ENCODE data around the gene SHROOM1. TPM values are rescaled to one million over a fixed set of nuclear protein-coding genes. Genes with fewer than 3 reads are reported as not detected.

Gene SHROOM1
- total and polyA plus RNA-seq, 2 donors (not counting 3 experiments of a cell fraction or from before 2014, with no cell fraction given) = 12.8 to 20.9 TPM

DNA sequence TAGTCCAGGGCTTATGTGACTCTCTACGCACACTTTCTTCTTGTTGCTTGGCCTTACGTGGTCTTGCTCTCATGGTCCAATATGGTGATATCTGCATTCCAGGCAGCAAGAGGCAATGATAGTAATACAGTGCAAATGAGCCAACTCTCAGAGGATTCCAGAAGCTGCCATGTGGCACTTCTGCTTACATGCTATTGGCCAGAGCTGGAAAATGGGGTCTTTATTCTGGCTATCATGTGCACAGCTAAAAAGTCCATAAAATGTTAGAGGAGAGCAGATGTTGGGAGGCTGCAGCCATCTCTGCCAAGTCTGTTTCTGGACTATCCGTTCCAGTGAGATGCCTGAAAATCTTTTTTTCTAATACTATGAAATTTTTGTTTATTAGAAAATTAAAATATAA is 50.5 kb downstream of the SHROOM1 start:
- intact Hi-C loops (cut with micrococcal nuclease) = no loop called here
- H4K20me1 ChIP-seq (replicated peaks; ENCODE audit: control insufficient read depth, extremely low read depth, insufficient read depth, low read length) = no peaks in the 10 kb centered on the region
- ChIA-PET CTCF (no interaction called here), POLR2A (no interaction called here)
- H2AFZ ChIP-seq (ENCODE audit: low read depth, low read length) = no peak overlapping the region
- H3K4me1 ChIP-seq (ENCODE audit: control insufficient read depth, extremely low read depth, insufficient read depth, low read length) = peaks cover 28% of the 10 kb centered on the region
- H3K9me3 ChIP-seq (replicated peaks; ENCODE audit: control insufficient read depth, insufficient read depth, low read length) = no peaks in the 10 kb centered on the region
- dilution Hi-C loops (cut with MboI; ENCODE audit: extremely low pct_ligation_motif_present, low sequenced_read_pairs) = no loop called here
- H3K79me2 ChIP-seq (ENCODE audit: control insufficient read depth, insufficient read depth, low read length) = peaks cover 13% of the 10 kb centered on the region
- no peak overlapping the region for H3K4me3 ChIP-seq (replicated peaks in 1 of 3; ENCODE audit: insufficient read depth in 1 of 3, low read depth in 1 of 3, low read length in 3 of 3)
- BruUV-seq (replicated peaks) = no TSS peak
- H3K36me3 ChIP-seq (ENCODE audit: control insufficient read depth in 2 of 2, extremely low read depth in 1 of 2, insufficient read depth in 2 of 2, low read length in 2 of 2) = no peaks in the 10 kb centered on the region
- H3K9me1 ChIP-seq (replicated peaks; ENCODE audit: control insufficient read depth, extremely low read depth, insufficient read depth, low read length) = no peaks in the 10 kb centered on the region
- no peak overlapping the region for H3K27ac ChIP-seq (ENCODE audit: insufficient read depth, low read depth, low read length)
- TF ChIP-seq POLR2A (IDR thresholded peaks at IDR 0.05; ENCODE audit: low read depth, low read length) (no peak), MYC (IDR thresholded peaks at IDR 0.05; ENCODE audit: low read depth, low read length) (no peak), GATA2 (IDR thresholded peaks at IDR 0.05; ENCODE audit: insufficient read depth, insufficient read length, low read depth, low read length) (no peak), JUN (IDR thresholded peaks at IDR 0.05; ENCODE audit: borderline replicate concordance, insufficient read depth, insufficient read length, low read depth) (no peak)
- TF ChIP-seq, protein P1, sequence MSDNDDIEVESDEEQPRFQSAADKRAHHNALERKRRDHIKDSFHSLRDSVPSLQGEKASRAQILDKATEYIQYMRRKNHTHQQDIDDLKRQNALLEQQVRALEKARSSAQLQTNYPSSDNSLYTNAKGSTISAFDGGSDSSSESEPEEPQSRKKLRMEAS (IDR thresholded peaks at IDR 0.05; ENCODE audit: insufficient read depth, insufficient read length) = no peak
- H3K4me2 ChIP-seq (ENCODE audit: insufficient read depth, low read length) = no peak overlapping the region
- H3K27me3 ChIP-seq (ENCODE audit: control insufficient read depth in 2 of 2, insufficient read depth in 2 of 2, low read length in 2 of 2) = no peaks in the 10 kb centered on the region
- H3K9ac ChIP-seq (replicated peaks; ENCODE audit: extremely low read depth, insufficient read depth, low read length) = no peak overlapping the region
- no peak for FAIRE-seq
- DNase-seq (ENCODE audit: low read depth, low spot score) = no peak

DNA sequence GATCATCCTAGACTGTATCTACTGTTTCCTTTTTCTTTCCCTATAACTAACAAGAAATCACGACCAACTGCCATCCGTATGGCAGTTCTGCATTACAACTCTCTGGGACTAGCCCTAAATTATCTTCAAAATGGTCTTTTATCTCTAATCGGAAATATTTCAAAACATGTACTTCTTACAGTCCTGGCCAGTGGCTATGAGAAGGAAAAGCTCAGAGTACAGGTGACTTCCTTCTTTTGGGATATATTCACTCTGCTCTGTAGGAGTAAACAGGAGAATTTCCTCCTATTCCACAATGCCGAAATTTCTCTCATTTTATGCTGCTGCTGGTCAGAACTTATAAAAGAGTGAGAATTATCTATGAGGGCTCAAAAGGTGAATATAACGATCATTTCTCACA is 51.6 kb downstream of the SHROOM1 start:
- H4K20me1 ChIP-seq (replicated peaks; ENCODE audit: control insufficient read depth, extremely low read depth, insufficient read depth, low read length) = no peaks in the 10 kb centered on the region
- BruUV-seq (replicated peaks) = no TSS peak
- TF ChIP-seq GATA2 (IDR thresholded peaks at IDR 0.05; ENCODE audit: insufficient read depth, insufficient read length, low read depth, low read length) = no peak
- TF ChIP-seq POLR2A (IDR thresholded peaks at IDR 0.05; ENCODE audit: low read depth, low read length) = no peak
- TF ChIP-seq FOS (IDR thresholded peaks at IDR 0.05; ENCODE audit: borderline replicate concordance, insufficient read depth, low read length) = no peak
- TF ChIP-seq, protein P2, sequence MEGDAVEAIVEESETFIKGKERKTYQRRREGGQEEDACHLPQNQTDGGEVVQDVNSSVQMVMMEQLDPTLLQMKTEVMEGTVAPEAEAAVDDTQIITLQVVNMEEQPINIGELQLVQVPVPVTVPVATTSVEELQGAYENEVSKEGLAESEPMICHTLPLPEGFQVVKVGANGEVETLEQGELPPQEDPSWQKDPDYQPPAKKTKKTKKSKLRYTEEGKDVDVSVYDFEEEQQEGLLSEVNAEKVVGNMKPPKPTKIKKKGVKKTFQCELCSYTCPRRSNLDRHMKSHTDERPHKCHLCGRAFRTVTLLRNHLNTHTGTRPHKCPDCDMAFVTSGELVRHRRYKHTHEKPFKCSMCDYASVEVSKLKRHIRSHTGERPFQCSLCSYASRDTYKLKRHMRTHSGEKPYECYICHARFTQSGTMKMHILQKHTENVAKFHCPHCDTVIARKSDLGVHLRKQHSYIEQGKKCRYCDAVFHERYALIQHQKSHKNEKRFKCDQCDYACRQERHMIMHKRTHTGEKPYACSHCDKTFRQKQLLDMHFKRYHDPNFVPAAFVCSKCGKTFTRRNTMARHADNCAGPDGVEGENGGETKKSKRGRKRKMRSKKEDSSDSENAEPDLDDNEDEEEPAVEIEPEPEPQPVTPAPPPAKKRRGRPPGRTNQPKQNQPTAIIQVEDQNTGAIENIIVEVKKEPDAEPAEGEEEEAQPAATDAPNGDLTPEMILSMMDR (IDR thresholded peaks at IDR 0.05; ENCODE audit: extremely low read depth in 1 of 2, insufficient read depth in 1 of 2, low read depth in 1 of 2, low read length in 2 of 2) = no peak
- TF ChIP-seq POLR2AphosphoS5 (IDR thresholded peaks at IDR 0.05; ENCODE audit: insufficient read depth, low read depth, low read length) = no peak
- TF ChIP-seq JUN (IDR thresholded peaks at IDR 0.05; ENCODE audit: borderline replicate concordance, insufficient read depth, insufficient read length, low read depth) = no peak
- no peak overlapping the region for H3K9ac ChIP-seq (replicated peaks; ENCODE audit: extremely low read depth, insufficient read depth, low read length)
- no peaks in the 10 kb centered on the region for H3K27me3 ChIP-seq (ENCODE audit: control insufficient read depth in 2 of 2, insufficient read depth in 2 of 2, low read length in 2 of 2)
- no peaks in the 10 kb centered on the region for H3K9me3 ChIP-seq (replicated peaks; ENCODE audit: control insufficient read depth, insufficient read depth, low read length)
- peaks cover 24% of the 10 kb centered on the region for H3K79me2 ChIP-seq (ENCODE audit: control insufficient read depth, insufficient read depth, low read length)
- H3K4me2 ChIP-seq (ENCODE audit: insufficient read depth, low read length) = no peak overlapping the region
- peaks cover 28% of the 10 kb centered on the region for H3K4me1 ChIP-seq (ENCODE audit: control insufficient read depth, extremely low read depth, insufficient read depth, low read length)
- FAIRE-seq = no peak
- dilution Hi-C loops (cut with MboI; ENCODE audit: extremely low pct_ligation_motif_present, low sequenced_read_pairs) (no loop called here), intact Hi-C loops (cut with micrococcal nuclease) (no loop called here)
- no peak overlapping the region for H2AFZ ChIP-seq (ENCODE audit: low read depth, low read length)
- no peak for DNase-seq (ENCODE audit: low read depth, low spot score)
- no peak overlapping the region for H3K27ac ChIP-seq (ENCODE audit: insufficient read depth, low read depth, low read length)
- CTCF ChIA-PET = interaction anchor here (0.9 kb wide), 1 partner anchor 24 kb away, joined by 3 read pairs; no protein-coding TSS in a partner anchor
- no peaks in the 10 kb centered on the region for H3K9me1 ChIP-seq (replicated peaks; ENCODE audit: control insufficient read depth, extremely low read depth, insufficient read depth, low read length)
- POLR2A ChIA-PET = no interaction called here
- no peak overlapping the region for H3K4me3 ChIP-seq (replicated peaks in 1 of 3; ENCODE audit: insufficient read depth in 1 of 3, low read depth in 1 of 3, low read length in 3 of 3)
- no peaks in the 10 kb centered on the region for H3K36me3 ChIP-seq (ENCODE audit: control insufficient read depth in 2 of 2, extremely low read depth in 1 of 2, insufficient read depth in 2 of 2, low read length in 2 of 2)
